Transverse colon (tissue), 4 donors: ENCODE results near the gene SPRR3. TPM values are rescaled to one million over a fixed set of nuclear protein-coding genes. Genes with fewer than 3 reads are reported as not detected.

Experiments used
- DNase-seq: peaks from one replicate; pipeline ENCODE4 v3.0.0-alpha.2; 2019
- H3K27ac ChIP-seq, 4 donors: fragments of 200-600 bp; sonication (generic); 2 replicates each; pipeline ENCODE4 v1.5.1; 2016 to 2018; ENCODE audit warnings: inconsistent platforms in 4 of 4
- H3K27me3 ChIP-seq: fragments of 200-600 bp; sonication (generic); 2 replicates; pipeline ENCODE4 v1.5.1; 2017; ENCODE audit warnings: inconsistent platforms
- H3K36me3 ChIP-seq, 4 donors: fragments of 200-600 bp; sonication (generic); 2 replicates each; pipeline ENCODE4 v1.5.1; 2017 to 2019; ENCODE audit warnings: inconsistent platforms in 4 of 4
- H3K4me1 ChIP-seq, 4 donors: fragments of 200-600 bp; sonication (generic); 2 replicates each; pipeline ENCODE4 v1.5.1; 2017 to 2020; ENCODE audit warnings: inconsistent platforms in 4 of 4
- H3K4me3 ChIP-seq, 4 donors: fragments of 200-600 bp; sonication (generic); 1 replicate in 1 of 4; 2 replicates in 3 of 4; pipeline versions ENCODE4 v1.5.1 to v1.6.1; 2017 to 2019; ENCODE audit warnings: inconsistent platforms in 4 of 4
- H3K9me3 ChIP-seq, 2 donors: fragments of 200-600 bp; sonication (generic); 2 replicates each; pipeline ENCODE4 v1.5.1; 2017 to 2019; ENCODE audit warnings: inconsistent platforms in 2 of 2
- EP300 ChIP-seq: sonication (generic); formaldehyde crosslinking; IDR thresholded peaks from one replicate; pipeline ENCODE4 v1.6.1; 2017; ENCODE audit warnings: antibody characterized with exemption, low read depth
- POLR2A ChIP-seq: fragments of 450-650 bp; IDR thresholded peaks from one replicate; pipeline ENCODE4 v1.6.1; 2016; ENCODE audit warnings: antibody characterized with exemption, mild to moderate bottlenecking, moderate library complexity
- POLR2AphosphoS5 ChIP-seq, 3 donors: sonication (generic); formaldehyde crosslinking; IDR thresholded peaks; one replicate each; pipeline ENCODE4 v1.6.1; 2016; ENCODE audit warnings: antibody characterized with exemption in 3 of 3
- WGBS, 2 donors: methylation state at CpG; one replicate each; pipeline ENCODE4 v1.1.5; 2018; ENCODE audit warnings: low coverage in 1 of 2; 5-methylcytosine and 5-hydroxymethylcytosine counted together
- in situ Hi-C, 4 donors: fragments of 200-750 bp; cut with MboI; loops; one replicate each; pipeline versions ENCODE4 v1.15.0 to v1.15.1; 2017; ENCODE audit warnings: low sequenced_read_pairs in 3 of 4, low pct_ligation_motif_present in 1 of 4, low pct_unique_long_range_greater_than_20kb in 1 of 4
- intact Hi-C: fragments of 100-400 bp; cut with DNase I; formaldehyde crosslinking; loops from one replicate; pipeline ENCODE4 v1.15.1; 2023; ENCODE audit warnings: low total_unique reads
- total RNA-seq, 4 donors: library from RNA; depleted of rRNA; stranded (reverse); fragments of >200 nt; gene quantifications; one replicate each; pipeline ENCODE4 v1.1.0, GENCODE V29; 2016
- TF ChIP-seq, protein P1 (sequence below), 5 experiments: fragments of 200-600 bp in 3 of 5; fragments of 450-650 bp in 2 of 5; sonication (generic) in 3 of 5; IDR thresholded peaks; 1 replicate in 2 of 5; 2 replicates in 3 of 5; pipeline ENCODE4 v1.5.1; 2016 to 2017; ENCODE audit warnings: antibody characterized with exemption in 5 of 5, inconsistent platforms in 3 of 5, mild to moderate bottlenecking in 2 of 5, moderate library complexity in 1 of 5

Gene SPRR3
- total RNA-seq, 4 donors from 2014 or later = not detected

DNA sequence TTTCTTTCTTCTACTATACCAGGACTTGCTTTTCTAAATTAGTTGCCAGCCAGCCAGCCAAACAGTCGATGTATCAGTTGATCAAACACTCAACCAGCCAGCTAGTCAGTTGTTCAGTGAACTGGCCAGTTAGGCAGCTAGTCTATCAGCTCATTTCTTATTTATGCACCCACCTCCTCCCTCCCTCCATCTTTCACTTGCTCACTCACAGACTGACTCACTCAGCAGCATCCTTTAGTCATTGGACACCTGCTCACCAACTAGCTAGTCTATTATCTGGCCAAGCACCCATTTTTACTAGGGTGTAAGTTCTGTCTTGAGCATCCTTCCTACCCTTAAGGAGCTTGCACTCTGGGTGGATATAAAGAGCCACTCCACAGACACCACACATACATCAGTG lies 37.0 kb upstream of the SPRR3 start:
- TF ChIP-seq POLR2A (no peak), POLR2AphosphoS5 (IDR thresholded peaks at IDR 0.05) (no peak), EP300 (no peak)
- TF ChIP-seq, protein P1, sequence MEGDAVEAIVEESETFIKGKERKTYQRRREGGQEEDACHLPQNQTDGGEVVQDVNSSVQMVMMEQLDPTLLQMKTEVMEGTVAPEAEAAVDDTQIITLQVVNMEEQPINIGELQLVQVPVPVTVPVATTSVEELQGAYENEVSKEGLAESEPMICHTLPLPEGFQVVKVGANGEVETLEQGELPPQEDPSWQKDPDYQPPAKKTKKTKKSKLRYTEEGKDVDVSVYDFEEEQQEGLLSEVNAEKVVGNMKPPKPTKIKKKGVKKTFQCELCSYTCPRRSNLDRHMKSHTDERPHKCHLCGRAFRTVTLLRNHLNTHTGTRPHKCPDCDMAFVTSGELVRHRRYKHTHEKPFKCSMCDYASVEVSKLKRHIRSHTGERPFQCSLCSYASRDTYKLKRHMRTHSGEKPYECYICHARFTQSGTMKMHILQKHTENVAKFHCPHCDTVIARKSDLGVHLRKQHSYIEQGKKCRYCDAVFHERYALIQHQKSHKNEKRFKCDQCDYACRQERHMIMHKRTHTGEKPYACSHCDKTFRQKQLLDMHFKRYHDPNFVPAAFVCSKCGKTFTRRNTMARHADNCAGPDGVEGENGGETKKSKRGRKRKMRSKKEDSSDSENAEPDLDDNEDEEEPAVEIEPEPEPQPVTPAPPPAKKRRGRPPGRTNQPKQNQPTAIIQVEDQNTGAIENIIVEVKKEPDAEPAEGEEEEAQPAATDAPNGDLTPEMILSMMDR (IDR thresholded peaks at IDR 0.05) = no peak
- DNase-seq = no peak
- Histone ChIP-seq H3K9me3 (no peaks in the 10 kb centered on the region), H3K4me3 (no peak overlapping the region), H3K4me1 (no peaks in the 10 kb centered on the region), H3K36me3 (no peaks in the 10 kb centered on the region), H3K27me3 (no peaks in the 10 kb centered on the region), H3K27ac (no peak overlapping the region)
- in situ Hi-C loops = no loop called here
- 71 to 88% methylated on average over 1 of the region's 1 CpG for WGBS, 2 donors
- intact Hi-C loops = no loop called here

DNA sequence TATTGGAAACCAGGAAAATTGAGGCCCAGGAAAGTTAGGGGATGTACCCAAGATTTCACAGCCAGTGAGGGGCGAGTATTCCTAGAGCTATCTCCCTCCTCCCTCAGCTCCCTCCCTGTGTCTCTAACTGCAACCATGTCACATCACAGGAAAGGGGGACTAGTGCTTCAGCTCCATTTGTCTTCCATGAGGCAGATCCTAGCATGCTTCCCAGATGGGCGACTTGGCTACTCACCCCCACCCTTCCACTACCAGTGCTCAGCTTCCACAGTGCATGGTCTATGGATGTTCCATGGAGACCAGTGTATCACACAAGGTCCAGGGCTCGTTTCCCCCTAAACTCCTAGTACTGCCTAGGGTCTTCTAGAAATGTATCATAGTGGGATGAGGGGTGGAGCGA lies 35.7 kb upstream of the SPRR3 start:
- TF ChIP-seq, protein P1 (IDR thresholded peaks at IDR 0.05) = no peak
- TF ChIP-seq EP300 (no peak), POLR2A (no peak), POLR2AphosphoS5 (IDR thresholded peaks at IDR 0.05) (no peak)
- no peaks in the 10 kb centered on the region for H3K9me3 ChIP-seq
- WGBS, 2 donors = 72 to 86% methylated on average over 1 to 4 of the region's 4 CpGs
- no peaks in the 10 kb centered on the region for H3K27me3 ChIP-seq
- no peak overlapping the region for H3K4me3 ChIP-seq
- intact Hi-C loops = no loop called here
- no peaks in the 10 kb centered on the region for H3K4me1 ChIP-seq
- no peaks in the 10 kb centered on the region for H3K36me3 ChIP-seq
- DNase-seq = no peak
- in situ Hi-C loops = no loop called here
- no peak overlapping the region for H3K27ac ChIP-seq

DNA sequence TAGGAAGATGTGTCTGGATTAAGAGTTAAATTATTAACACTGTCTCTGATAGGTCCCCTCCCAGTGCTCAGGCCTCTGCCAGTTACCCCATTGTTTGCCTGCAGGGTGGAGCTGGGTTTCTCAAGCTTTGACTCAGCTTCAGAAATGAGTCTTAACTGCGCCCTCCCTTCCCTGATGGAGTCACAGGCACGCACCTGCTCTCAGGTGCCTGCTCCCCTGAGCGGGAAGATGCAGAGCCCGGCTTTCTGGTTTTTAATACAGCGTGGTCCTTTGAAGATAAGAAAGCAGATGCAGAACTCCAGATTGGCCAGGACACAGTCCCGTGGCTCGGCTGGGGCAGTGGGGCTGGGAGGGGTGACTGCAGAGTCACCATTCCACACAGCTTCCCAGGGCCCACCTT lies 34.3 kb upstream of the SPRR3 start:
- TF ChIP-seq POLR2A (no peak), EP300 (no peak), POLR2AphosphoS5 (IDR thresholded peaks at IDR 0.05) (no peak)
- TF ChIP-seq, protein P1 (IDR thresholded peaks at IDR 0.05) = no peak
- intact Hi-C loops (no loop called here), in situ Hi-C loops (no loop called here)
- Histone ChIP-seq H3K9me3 (no peaks in the 10 kb centered on the region), H3K27me3 (no peaks in the 10 kb centered on the region), H3K4me1 (no peaks in the 10 kb centered on the region), H3K36me3 (no peaks in the 10 kb centered on the region), H3K4me3 (no peak overlapping the region), H3K27ac (no peak overlapping the region)
- 40 to 43% methylated on average over 5 to 7 of the region's 7 CpGs for WGBS, 2 donors
- DNase-seq = no peak

DNA sequence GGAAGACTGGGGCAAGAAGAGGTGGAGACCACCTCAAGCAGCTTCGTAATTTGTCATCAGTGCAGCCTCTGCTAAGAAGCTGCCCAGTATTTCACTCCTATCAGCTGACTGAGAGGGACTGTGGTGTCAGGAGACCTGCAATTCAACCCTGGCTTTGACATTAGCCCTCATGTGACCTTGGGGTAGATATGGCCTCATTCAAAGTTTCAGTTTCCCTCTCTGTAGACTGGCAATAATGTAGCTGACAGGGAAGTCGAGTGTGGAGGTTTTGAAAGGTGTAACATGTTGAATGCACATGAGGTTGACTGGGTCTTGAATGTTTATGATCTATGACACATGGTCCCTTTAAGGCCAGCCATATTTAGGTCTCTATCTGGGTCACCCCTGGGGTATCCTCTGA lies 33.3 kb upstream of the SPRR3 start:
- no peak for DNase-seq
- H3K27me3 ChIP-seq = no peaks in the 10 kb centered on the region
- in situ Hi-C loops = no loop called here
- intact Hi-C loops = no loop called here
- no peak overlapping the region for H3K27ac ChIP-seq
- H3K36me3 ChIP-seq = no peaks in the 10 kb centered on the region
- 58 to 80% methylated on average over 1 to 2 of the region's 2 CpGs for WGBS, 2 donors
- no peaks in the 10 kb centered on the region for H3K4me1 ChIP-seq
- no peak overlapping the region for H3K4me3 ChIP-seq
- no peaks in the 10 kb centered on the region for H3K9me3 ChIP-seq
- TF ChIP-seq POLR2AphosphoS5 (IDR thresholded peaks at IDR 0.05) (no peak), EP300 (no peak), POLR2A (no peak)
- TF ChIP-seq, protein P1 (IDR thresholded peaks at IDR 0.05) = no peak
